Measurements from ENCODE around the gene SLC2A4RG.

GRCh38 chr20:63745424-63745805 is 5.8 kb downstream of the SLC2A4RG start:
- TF ChIP-seq GATA3 (IDR thresholded peaks at IDR 0.05; ENCODE audit: low read depth, low read length) (no peak), GATA2 (IDR thresholded peaks at IDR 0.05; ENCODE audit: low read depth, low read length) (no peak)
